HG03135 (cell line): Measurements from ENCODE around the gene MYBPC2.

Experiments
- ATAC-seq: cut with Tn5 transposase; IDR thresholded peaks from one replicate; pipeline ENCODE4 v1.9.1; 2021; ENCODE audit warnings: mild to moderate bottlenecking, moderate library complexity; ENCODE audit not compliant: unreplicated experiment

Gene MYBPC2

DNA sequence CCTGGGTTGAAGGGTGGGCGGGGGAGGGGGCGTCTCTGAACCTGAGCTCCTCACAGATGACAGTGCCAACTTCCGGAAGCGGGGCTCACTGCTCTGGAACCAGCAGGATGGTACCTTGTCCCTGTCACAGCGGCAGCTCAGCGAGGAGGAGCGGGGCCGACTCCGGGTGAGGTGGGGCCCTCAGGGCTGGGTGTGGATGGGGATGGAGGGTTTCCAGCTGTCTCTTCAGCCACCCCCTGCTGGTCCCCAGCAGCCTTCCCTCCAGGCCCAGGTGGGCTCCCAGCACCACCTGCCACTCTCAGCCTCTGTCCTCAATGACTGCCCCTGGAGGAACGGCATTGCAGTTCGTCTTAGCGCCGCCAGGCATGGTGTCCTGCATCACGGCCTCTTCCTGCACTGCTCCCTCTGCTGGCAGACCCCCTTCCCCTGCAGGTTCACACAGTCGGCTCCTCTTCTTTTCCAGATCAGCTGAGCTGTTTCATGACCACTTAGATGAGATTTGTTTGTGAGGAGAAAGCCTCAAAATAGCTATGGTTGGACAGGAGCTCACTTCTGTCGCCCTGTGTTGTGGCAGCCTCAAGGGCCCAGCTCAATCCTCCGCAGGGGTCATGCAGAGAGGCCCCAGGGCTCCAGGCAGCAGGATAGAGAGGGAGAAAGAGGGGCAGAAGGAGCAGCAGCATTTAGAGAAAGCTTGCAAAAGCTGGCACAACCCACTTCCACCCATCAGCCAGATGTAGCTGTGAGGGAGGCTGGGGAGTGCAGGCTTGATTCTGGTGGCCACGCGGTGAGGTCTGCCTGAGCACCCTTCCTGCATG lies 46.4 kb downstream of the MYBPC2 start:
- no peak for ATAC-seq

GRCh38 chr19:50479761-50480251 lies 47.1 kb downstream of the MYBPC2 start:
- no peak for ATAC-seq

DNA sequence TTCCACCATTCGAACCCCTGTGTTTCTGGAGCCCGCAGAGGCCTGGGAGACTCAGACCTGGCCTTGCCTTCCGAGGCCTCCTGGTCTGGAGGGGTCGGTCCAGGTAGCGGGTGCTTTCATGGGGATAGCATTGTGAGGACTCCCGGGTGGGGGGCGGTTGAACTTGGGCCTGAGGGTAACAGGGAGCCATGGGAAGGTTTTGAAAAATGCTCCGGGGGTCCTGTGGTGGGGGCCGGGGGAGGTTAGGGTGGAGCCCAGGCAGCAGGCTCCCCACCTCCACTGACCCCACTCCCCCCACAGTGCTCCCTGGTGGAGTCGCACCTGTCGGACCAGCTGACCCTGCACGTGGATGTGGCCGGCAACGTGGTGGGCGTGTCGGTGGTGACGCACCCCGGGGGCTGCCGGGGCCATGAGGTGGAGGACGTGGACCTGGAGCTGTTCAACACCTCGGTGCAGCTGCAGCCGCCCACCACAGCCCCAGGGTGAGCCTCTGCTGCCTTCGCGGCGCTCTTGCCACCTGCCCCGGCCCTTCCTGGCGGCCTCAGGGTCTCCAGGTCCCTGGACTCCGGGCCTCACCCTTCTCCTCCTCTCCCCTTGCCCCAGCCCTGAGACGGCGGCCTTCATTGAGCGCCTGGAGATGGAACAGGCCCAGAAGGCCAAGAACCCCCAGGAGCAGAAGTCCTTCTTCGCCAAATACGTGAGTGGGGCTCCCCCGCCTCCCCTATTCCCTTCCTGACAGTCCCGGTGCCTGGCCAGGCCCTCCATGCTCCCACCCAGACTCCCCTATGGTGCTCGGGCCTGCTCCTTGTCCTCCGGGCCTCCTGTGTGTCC lies 47.8 kb downstream of the MYBPC2 start:
- ATAC-seq = no peak

DNA sequence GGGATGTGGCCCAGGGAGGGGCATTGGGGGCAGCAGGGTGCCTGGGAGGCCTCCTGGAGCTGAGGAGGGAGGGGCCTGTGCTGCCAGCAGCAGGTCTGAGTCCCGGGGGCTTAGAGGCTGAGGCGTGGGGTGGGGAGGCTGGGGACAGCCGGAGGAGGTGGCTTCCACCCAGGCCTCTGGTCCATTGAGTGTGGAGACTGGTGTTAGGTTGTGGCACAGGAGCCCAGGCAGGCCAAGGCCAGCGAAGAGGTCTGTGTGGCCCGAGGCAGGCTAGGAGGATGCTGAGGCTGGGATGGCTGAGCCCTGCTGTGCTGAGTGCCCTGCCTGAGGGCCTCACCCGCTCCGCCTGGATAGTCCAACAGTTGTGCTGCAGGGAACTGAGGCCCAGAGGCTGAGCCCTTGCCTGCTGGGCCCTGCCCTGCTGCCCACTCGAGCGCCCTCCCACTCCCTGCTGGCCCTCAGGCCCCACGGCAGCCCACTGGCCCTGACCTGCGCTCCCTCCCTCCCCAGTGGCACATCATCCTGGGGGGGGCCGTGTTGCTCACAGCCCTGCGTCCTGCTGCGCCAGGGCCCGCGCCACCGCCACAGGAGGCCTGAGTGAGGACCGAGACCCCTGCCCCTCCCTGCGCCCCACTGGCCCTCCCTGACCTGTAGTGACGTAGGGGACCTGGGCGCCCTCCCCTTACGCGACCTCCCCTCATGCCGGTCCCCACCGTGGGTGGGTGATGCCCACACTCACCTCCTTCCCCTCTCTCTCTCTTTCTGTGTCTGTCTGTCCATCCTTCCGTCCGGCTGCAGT lies 48.9 kb downstream of the MYBPC2 start:
- no peak for ATAC-seq

DNA sequence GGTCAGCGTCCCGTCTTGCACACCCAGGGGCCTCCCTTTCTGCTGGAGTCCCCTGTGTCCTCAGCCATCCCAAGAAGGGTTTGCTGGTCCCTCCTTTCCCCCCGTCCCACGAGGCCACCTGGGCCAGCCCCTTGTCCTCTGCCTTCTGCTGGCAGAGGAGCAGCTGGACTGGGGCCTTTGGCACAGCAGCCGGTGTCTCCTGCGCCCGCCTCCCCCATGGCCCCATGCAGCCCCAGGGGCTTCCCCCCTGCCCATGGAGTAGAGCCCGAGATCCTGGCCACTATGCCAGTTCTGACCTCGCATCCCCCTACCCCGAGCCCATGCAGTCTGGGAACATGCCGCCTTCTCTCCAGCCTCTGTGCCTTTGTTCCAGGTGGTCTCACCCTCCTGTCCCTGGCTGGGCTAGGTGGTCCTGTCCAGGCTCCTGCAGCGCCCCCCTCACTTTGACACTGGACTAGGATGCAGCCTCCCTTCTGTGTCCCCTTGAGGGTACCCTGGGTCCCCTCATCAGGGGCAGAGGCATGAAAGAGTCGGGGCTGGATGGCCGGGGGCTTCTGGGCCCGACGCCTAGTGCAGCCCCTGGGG lies 49.7 kb downstream of the MYBPC2 start:
- no peak for ATAC-seq

GRCh38 chr19:50482916-50483315 lies 50.2 kb downstream of the MYBPC2 start:
- ATAC-seq = no peak

DNA sequence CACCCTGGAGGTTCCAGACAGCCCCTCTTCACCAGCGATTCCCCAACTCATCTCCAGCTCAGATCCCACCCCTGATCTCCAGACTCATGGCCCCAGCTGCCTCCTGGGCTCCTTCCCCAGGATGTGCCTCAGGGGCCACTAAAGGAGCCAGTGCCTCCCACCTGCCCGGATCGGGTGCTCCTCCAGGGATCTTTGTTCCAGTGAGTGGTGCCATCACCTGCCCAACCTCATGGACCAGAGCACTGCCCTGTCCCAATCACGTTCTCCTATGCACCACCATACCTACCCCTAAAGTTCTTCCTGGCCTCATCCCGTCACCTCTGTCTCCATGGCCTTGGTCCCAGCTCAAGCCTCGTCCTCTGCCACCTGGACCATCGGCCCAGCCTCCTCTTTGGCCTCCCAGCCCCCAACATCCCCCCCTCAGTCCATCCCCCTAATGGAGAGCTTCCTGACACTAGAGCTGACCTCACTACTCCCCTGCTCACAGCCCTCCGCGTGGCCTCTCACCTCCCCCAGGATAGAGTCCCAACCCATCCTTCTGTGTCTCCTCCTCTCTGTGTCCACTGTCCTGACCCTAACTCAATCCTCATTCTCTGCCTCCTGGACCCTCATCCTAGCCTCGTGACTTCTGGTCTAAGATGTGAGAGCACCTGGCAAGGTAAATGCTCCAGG lies 52.7 kb downstream of the MYBPC2 start:
- no peak for ATAC-seq

GRCh38 chr19:50486823-50487515 lies 54.3 kb downstream of the MYBPC2 start:
- ATAC-seq = no peak

DNA sequence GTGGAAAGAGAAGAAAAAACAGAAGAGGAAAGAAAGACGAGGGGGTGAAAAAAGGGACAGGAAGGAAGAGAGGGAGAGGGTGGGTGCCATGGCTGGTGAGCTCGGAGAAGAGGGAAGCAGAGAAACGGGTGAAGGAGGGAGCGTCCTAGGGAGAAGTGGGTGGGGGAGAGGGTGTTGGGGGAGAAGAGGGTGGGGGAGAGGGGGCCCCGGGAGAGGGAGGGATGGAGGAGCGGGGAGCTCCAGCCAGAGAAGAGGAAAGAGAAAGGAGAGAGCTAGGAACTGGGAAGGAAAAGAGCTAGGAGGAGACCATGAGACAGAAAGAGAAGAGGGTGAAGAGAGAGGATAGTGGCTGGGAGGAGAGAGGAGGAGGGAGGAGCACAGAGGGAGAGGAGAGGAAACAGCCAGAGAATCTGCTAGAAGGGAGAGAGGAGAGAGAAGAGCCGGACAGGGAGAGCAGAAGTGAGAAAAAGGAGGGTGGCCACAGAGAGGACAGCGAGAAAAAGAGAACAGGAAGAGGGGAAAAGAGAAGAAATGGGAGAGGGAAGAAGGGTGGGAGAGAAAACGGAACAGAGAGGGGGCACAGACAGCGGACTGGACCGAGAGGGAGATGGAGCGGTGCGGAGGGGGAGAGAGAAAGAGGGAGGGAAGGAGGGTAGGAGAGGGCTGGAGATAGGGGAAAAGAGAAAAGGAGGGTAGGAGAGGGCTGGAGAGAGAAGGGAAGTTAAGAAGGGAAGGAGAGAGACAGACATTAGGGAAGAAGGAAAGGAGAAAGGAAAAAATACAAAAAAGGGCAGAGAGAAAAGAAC lies 55.9 kb downstream of the MYBPC2 start:
- no peak for ATAC-seq

GRCh38 chr19:50489461-50490011 lies 56.8 kb downstream of the MYBPC2 start:
- ATAC-seq = no peak

- no peak for ATAC-seq
These were observed 57.7 kb downstream of the MYBPC2 start for GRCh38 chr19:50490411-50490811.

DNA sequence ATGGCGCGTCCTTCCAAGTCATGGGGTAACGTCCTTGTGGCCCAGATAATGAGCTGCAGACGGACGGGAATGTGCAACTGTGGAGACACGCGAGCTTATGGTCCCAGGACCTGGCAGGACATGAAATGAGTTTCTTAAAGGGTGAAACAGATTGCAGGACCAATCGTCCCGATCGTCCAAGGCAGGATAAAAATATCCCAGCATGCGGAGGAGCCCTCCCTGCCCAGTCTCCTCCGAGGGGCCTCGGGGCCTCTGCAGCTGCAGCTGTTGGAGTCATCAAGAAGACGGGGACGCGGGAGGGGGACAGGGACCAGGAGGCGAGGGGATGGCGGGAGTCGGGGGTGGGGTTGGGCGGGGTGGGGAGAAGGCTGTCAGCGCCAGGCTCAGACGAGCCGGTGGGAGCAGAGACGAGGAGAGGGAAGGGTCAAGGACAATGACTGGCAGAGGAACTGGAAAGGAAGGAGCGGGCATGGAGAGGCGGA lies 58.3 kb downstream of the MYBPC2 start:
- no peak for ATAC-seq

DNA sequence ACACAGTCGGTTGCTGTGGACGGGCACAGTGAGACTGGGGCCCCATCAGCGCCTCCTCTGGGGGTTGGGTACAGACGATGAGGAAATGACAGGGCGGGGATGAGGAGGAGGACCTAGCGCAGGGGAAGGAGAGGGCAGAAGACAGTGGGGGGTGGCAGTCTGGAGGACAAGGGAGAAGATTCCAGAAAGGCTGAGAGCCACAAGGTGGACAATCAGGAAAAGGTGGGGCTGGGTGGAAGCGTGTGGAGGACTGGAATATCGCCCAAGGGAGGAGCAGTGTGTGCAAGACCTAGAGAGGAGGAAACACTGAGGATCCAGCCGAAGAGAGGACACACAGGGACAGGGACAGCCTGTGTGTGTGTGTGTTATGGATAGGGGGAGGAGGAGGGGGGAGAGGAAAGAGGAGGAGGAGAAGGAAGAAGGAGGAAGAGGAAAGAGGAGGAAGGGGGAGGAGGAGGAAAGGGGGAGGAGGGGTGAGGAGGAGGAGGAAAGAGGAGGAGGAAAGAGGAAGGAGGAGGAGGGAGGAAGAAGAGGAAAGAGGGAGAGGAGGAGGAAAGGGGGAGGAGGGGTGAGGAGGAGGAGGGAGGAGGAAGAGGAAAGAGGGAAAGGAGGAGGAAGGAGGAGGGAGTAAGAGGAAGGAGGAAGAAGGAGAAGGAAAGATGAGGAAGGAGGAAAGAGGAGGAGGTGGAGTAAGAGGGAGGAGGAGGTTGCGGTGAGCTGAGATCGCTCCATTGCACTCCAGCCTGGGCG lies 59.8 kb downstream of the MYBPC2 start:
- no peak for ATAC-seq

- ATAC-seq = no peak
These were observed 60.5 kb downstream of the MYBPC2 start for GRCh38 chr19:50493171-50493570.

DNA sequence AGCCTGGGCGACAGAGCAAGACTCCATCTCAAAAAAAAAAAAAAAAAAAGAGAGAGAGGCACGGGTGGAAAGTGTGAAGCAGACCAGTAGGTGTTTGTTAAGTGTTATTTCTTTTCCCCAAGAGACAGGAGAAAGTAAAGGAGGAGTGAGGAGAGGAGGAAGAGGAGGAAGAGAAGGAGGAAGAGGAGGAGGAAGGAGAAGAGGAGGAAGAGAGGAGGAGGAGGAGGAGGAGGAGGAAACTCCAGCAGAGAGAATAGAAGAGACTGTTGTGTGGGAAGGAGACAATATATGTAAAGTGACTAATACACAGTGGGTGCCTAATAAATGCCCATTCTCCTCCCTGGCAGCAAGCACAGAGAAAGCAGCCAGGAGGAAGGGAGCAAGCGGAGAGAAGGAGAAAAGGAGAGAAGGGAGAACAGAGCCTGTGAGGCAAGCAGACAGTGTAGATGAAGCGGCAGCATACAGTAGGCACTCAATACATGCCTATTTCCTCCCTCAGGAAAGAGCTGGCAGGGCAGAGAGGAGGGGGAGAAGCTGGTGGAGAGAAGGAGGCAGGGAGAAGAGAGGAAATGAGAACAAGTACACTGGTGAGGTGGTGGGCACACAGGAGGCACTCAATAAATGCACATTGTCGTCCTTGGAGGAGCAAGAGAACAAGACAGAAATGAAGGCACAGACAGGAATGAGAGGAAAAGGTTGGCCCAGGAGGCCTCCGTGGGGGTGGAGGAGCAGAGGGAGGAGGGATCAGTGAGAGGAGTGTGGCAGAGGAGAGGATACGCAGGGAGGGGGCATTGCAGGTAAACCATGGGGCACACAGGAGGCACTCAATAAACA lies 61.7 kb downstream of the MYBPC2 start:
- ATAC-seq = no peak

DNA sequence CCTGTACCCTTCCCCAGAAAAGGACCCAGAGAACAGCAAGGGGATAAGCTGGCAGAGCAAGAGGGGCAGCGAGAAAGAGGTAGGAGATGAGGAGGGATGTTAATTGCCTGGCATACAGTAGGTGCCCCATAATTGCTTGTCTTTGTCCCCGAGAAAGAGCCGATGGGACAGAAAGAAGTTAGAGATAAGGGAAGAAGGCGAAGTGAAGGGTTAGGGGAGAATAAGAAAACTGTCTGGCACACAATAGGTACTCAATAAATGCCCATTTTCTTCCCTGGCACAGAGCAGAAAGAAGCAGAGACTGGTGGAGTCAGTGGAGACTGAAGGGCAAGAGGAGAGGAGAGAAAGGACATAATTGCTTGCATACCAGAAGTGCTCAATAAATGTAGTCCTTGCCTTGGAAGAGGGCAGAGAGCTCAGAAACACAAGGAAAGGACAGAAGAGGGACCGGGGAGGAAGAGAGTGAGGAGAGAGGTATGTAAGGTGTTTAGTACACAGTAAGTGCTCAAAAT lies 62.4 kb downstream of the MYBPC2 start:
- no peak for ATAC-seq
